CD8-positive, alpha-beta memory T cell (primary cell): ENCODE data around the gene HIGD1A. TPM values are rescaled to one million over a fixed set of nuclear protein-coding genes. Genes with fewer than 3 reads are reported as not detected.

ENCODE experiments used
- CTCF ChIA-PET: fragments of 350-600 bp; sonication (Branson Sonifier 250); formaldehyde crosslinking; loops from one replicate; lab custom pipeline; 2021; ENCODE audit warnings: antibody characterized with exemption; lab: Charles Lee
- POLR2A ChIA-PET: fragments of 350-600 bp; sonication (Branson Sonifier 250); formaldehyde crosslinking; loops from one replicate; lab custom pipeline; 2021; ENCODE audit warnings: antibody characterized with exemption; lab: Charles Lee
- DNase-seq, 5 donors: peaks; one replicate each; pipeline versions ENCODE4 v3.0.0 to v3.0.0-alpha.2; 2020 to 2022; ENCODE audit warnings: mixed read lengths in 1 of 5
- H3K27ac ChIP-seq: one replicate; pipeline ENCODE4 v1.7.0; 2013; ENCODE audit warnings: low read depth, mild to moderate bottlenecking, low read length, moderate library complexity
- H3K27me3 ChIP-seq: 2 replicates; pipeline ENCODE4 v1.7.0; 2013; ENCODE audit warnings: low read length, mild to moderate bottlenecking; ENCODE audit not compliant: insufficient read depth, poor library complexity, severe bottlenecking
- H3K36me3 ChIP-seq: 2 replicates; pipeline ENCODE4 v1.7.0; 2013; ENCODE audit warnings: mild to moderate bottlenecking, low read length, moderate library complexity; ENCODE audit not compliant: insufficient read depth
- H3K4me1 ChIP-seq: 2 replicates; pipeline ENCODE4 v1.7.0; 2013; ENCODE audit warnings: mild to moderate bottlenecking, low read length, moderate library complexity; ENCODE audit not compliant: insufficient read depth
- H3K4me3 ChIP-seq: 2 replicates; pipeline ENCODE4 v1.7.0; 2013; ENCODE audit warnings: mild to moderate bottlenecking, low read length
- H3K9me3 ChIP-seq: 2 replicates; pipeline ENCODE4 v1.7.0; 2013; ENCODE audit warnings: mild to moderate bottlenecking, low read length
- H3K27ac Mint-ChIP-seq, 8 donors: one replicate each; pipeline ENCODE4 v1.8.0; 2020 to 2021; ENCODE audit warnings: mixed read lengths in 8 of 8, mild to moderate bottlenecking in 6 of 8, inconsistent platforms in 3 of 8, moderate library complexity in 3 of 8
- H3K27me3 Mint-ChIP-seq, 2 donors: one replicate each; pipeline ENCODE4 v1.8.0; 2020 to 2021; ENCODE audit warnings: mixed read lengths in 2 of 2, mild to moderate bottlenecking in 1 of 2, moderate library complexity in 1 of 2
- H3K36me3 Mint-ChIP-seq, 3 donors: one replicate each; pipeline ENCODE4 v1.8.0; 2020 to 2021; ENCODE audit warnings: mixed read lengths in 3 of 3, inconsistent platforms in 1 of 3, mild to moderate bottlenecking in 1 of 3
- H3K4me1 Mint-ChIP-seq, 3 donors: one replicate each; pipeline ENCODE4 v1.8.0; 2020 to 2021; ENCODE audit warnings: mixed read lengths in 3 of 3, inconsistent platforms in 1 of 3, mild to moderate bottlenecking in 1 of 3
- H3K4me3 Mint-ChIP-seq, 7 donors: one replicate each; pipeline ENCODE4 v1.8.0; 2020 to 2021; ENCODE audit warnings: mixed read lengths in 7 of 7, mild to moderate bottlenecking in 6 of 7, moderate library complexity in 4 of 7, inconsistent platforms in 2 of 7
- H3K9me3 Mint-ChIP-seq, 5 donors: one replicate each; pipeline ENCODE4 v1.8.0; 2020 to 2022; ENCODE audit warnings: mixed read lengths in 5 of 5, mild to moderate bottlenecking in 3 of 5, moderate library complexity in 2 of 5, inconsistent platforms in 1 of 5
- polyA plus RNA-seq: library from polyadenylated mRNA; unstranded; fragments of 300-500 nt; fragmentation: Illumina TruSeq; gene quantifications from one replicate; pipeline ENCODE4 v1.2.3, GENCODE V29; 2021
- total RNA-seq, 2 experiments: library from RNA; stranded (reverse); gene quantifications; one replicate each; pipeline ENCODE4 v1.2.3, GENCODE V29; 2021

The HIGD1A gene
- total and polyA plus RNA-seq, 3 experiments from 2014 or later, result 89.3 to 101 (median 93.2) TPM

DNA sequence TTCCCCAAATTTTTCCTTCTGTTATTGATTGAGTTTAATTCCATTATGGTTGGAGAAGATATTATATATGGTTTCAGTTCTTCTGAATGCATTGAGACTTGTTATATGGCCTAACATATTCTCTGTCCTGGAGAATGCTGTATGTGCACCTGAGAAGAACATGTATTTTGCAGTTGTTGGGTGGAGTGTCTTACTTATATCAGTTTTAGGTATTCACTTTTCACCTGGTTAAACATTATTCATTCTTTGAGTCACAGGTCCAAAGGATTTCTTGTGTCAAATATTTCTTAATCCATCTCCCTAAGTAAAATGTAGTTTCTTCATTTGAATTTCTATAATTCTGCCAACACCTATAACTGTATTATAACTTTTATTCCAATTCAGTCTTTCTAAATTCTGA is 22.7 kb upstream of the HIGD1A start:
- H3K4me1 ChIP-seq, result no peaks in the 10 kb centered on the region
- ChIA-PET CTCF (no interaction called here), POLR2A (no interaction called here)
- H3K4me3 Mint-ChIP-seq, result no peak overlapping the region
- H3K4me3 ChIP-seq, result no peak overlapping the region
- peaks cover 4% of the 10 kb centered on the region for H3K27me3 ChIP-seq
- H3K36me3 Mint-ChIP-seq, result peaks cover 0 to 8% (median 2%) of the 10 kb centered on the region in 3 donors
- H3K36me3 ChIP-seq, result no peaks in the 10 kb centered on the region
- no peaks in the 10 kb centered on the region for H3K9me3 ChIP-seq
- no peak overlapping the region for H3K27ac ChIP-seq
- H3K4me1 Mint-ChIP-seq, result peaks cover 2 to 6% (median 6%) of the 10 kb centered on the region in 3 donors
- no peaks in the 10 kb centered on the region for H3K9me3 Mint-ChIP-seq
- DNase-seq, result no peak
- H3K27me3 Mint-ChIP-seq, result peaks cover 16 to 46% of the 10 kb centered on the region in 2 donors
- H3K27ac Mint-ChIP-seq, result no peak overlapping the region

DNA sequence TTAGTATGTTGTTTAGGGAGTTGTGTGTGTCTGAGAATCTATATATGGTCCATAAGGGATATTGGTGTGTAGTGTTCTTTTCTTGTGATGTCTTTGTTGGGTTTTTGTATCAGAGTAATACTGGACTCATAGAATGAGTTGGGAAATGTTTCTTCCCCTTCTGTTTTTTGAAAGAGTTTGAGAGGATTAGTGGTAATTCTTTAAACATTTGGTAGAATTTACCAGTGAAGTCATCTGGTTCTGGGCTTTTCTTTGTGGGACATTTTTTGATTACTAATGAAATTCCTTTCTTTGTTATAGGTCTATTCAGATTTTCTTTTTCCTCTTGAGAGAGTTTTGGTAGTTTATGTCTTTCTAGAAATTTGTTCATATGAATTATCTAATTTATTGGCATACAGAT is 21.9 kb upstream of the HIGD1A start:
- no peaks in the 10 kb centered on the region for H3K4me1 ChIP-seq
- H3K27me3 Mint-ChIP-seq, result peaks cover 16 to 50% of the 10 kb centered on the region in 2 donors
- H3K36me3 ChIP-seq, result no peaks in the 10 kb centered on the region
- no peaks in the 10 kb centered on the region for H3K9me3 ChIP-seq
- no peak overlapping the region for H3K27ac ChIP-seq
- H3K27me3 ChIP-seq, result peaks cover 4% of the 10 kb centered on the region
- no peak overlapping the region for H3K4me3 ChIP-seq
- H3K9me3 Mint-ChIP-seq, result no peaks in the 10 kb centered on the region
- peaks cover 0 to under 1% (median 0%) of the 10 kb centered on the region in 3 donors for H3K4me1 Mint-ChIP-seq
- peaks cover 0 to 8% (median 2%) of the 10 kb centered on the region in 3 donors for H3K36me3 Mint-ChIP-seq
- no peak for DNase-seq
- CTCF ChIA-PET, result no interaction called here
- POLR2A ChIA-PET, result no interaction called here
- no peak overlapping the region for H3K4me3 Mint-ChIP-seq
- H3K27ac Mint-ChIP-seq, result no peak overlapping the region

DNA sequence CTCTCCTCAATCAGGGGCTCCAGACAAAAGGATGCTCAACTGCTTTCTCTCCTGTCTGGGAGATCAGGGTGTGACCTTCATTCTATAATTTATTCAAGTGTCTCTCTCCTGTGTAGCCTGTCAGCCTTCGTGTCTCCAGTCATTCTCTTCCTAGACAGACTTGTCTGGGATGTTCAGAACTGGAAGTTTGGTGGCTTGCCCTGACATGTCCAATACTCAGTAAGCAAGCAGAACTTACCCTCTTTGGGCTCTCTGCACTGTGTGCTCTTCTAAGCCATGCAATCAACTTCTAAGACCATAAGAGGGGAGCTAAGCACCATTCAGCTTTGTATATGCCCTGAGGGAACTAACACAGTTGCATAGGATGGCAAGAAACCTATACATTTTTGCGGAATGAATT is 19.1 kb upstream of the HIGD1A start:
- ChIA-PET CTCF (no interaction called here), POLR2A (interaction anchor here (0.7 kb wide), 1 partner anchor 846 kb away, joined by 14 read pairs; no protein-coding TSS in a partner anchor)
- peaks cover 4% of the 10 kb centered on the region for H3K27me3 ChIP-seq

DNA sequence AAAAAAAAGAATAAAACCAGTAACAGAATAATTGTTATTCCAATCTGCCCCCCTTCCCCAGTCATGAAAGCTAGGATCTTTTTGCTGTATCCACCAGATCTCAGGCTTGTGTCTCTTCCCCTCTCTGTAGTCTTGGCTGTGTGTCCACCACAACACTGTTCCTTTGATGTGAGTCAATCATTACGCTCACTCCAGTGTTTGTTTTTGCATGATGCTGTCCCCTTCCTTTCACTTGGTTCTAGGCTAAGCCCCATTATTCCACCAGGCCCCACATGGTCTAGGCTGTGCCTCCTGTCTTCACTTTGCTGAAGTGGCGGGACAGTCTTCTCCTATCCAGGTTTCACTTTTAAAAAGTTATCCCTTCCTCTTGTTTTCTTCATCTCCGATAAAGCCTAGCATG is 18.5 kb upstream of the HIGD1A start:
- Histone ChIP-seq H3K36me3 (no peaks in the 10 kb centered on the region), H3K4me3 (no peak overlapping the region), H3K4me1 (no peaks in the 10 kb centered on the region), H3K27me3 (peaks cover 4% of the 10 kb centered on the region), H3K9me3 (no peaks in the 10 kb centered on the region), H3K27ac (no peak overlapping the region)
- Mint-ChIP-seq H3K4me1 (no peaks in the 10 kb centered on the region), H3K36me3 (peaks cover 0 to 8% (median 2%) of the 10 kb centered on the region in 3 donors), H3K4me3 (no peak overlapping the region), H3K9me3 (no peaks in the 10 kb centered on the region), H3K27ac (no peak overlapping the region), H3K27me3 (peaks cover 18 to 45% of the 10 kb centered on the region in 2 donors)
- POLR2A ChIA-PET, result interaction anchor here (0.7 kb wide), 1 partner anchor 847 kb away, joined by 14 read pairs; no protein-coding TSS in a partner anchor
- CTCF ChIA-PET, result interaction anchor here (0.7 kb wide), 1 partner anchor 8 kb away, joined by 3 read pairs; no protein-coding TSS in a partner anchor
- no peak for DNase-seq

More for the DNA sequence above, 19.1 kb upstream of the HIGD1A start:
- Mint-ChIP-seq H3K27me3 (peaks cover 18 to 48% of the 10 kb centered on the region in 2 donors), H3K4me1 (no peaks in the 10 kb centered on the region), H3K27ac (no peak overlapping the region), H3K36me3 (peaks cover 0 to 8% (median 2%) of the 10 kb centered on the region in 3 donors), H3K4me3 (no peak overlapping the region), H3K9me3 (no peaks in the 10 kb centered on the region)
- DNase-seq, result no peak
- no peaks in the 10 kb centered on the region for H3K4me1 ChIP-seq
- H3K9me3 ChIP-seq, result no peaks in the 10 kb centered on the region
- no peak overlapping the region for H3K27ac ChIP-seq
- no peaks in the 10 kb centered on the region for H3K36me3 ChIP-seq
- H3K4me3 ChIP-seq, result no peak overlapping the region

DNA sequence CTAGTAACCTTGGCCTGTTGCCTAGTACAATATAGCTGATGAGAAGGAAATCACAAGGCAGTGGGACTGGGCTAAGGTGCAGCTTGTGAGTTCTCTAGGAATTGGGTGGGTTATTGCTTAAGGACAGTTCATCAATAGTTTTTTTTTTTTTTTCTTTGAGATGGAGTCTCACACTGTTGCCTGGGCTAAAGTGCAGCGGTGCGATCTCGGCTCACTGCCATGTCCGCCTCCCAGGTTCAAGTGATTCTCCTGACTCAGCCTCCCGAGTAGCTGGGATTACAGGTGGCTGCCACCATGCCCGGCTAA is 16.4 kb upstream of the HIGD1A start:
- peaks cover 10 to 32% of the 10 kb centered on the region in 2 donors for H3K27me3 Mint-ChIP-seq
- no peak for DNase-seq
- POLR2A ChIA-PET, result no interaction called here

DNA sequence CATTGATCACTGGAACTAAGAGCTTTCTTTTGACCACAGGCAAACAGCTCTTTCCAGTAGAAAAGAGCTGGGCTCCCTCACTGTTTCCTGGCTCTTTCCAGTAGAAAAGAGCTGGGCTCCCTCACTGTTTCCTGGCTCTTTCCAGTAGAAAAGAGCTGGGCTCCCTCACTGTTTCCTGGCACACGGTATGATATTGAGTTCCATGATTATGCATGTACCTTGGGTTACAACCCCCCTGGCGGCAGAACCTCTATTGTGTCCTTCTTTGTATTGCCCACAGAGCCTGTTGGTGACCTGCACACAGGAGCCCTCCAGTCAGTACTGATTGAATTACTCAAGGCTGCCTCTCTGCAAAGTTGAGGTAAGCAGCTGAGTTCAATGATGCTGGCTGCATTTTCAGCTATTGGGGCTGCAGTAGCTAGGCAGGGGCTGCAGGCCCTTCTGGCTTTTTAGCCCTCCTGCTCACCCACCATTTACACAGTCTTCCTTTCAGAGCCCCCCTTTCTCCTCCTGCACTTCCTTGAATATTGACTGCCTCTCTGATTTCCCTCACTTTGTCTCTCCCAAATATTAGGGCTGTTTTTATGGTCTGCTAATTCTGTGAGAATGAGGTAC is 15.2 kb upstream of the HIGD1A start:
- no peaks in the 10 kb centered on the region for H3K9me3 ChIP-seq
- CTCF ChIA-PET, result interaction anchor here (0.9 to 1.2 kb wide), 2 partner anchors 12 to 41 kb away, joined by 3 read pairs; no protein-coding TSS in a partner anchor
- H3K36me3 Mint-ChIP-seq, result peaks cover 0 to 3% (median 2%) of the 10 kb centered on the region in 3 donors
- POLR2A ChIA-PET, result no interaction called here
- H3K36me3 ChIP-seq, result no peaks in the 10 kb centered on the region
- peak overlapping the region in 1 of 8 donors; percentile 45 for H3K27ac Mint-ChIP-seq
- H3K4me3 Mint-ChIP-seq, result no peak overlapping the region
- no peak for DNase-seq
- no peak overlapping the region for H3K27ac ChIP-seq
- no peaks in the 10 kb centered on the region for H3K4me1 Mint-ChIP-seq
- no peaks in the 10 kb centered on the region for H3K27me3 ChIP-seq
- peaks cover 9 to 21% of the 10 kb centered on the region in 2 donors for H3K27me3 Mint-ChIP-seq
- H3K4me1 ChIP-seq, result no peaks in the 10 kb centered on the region
- H3K9me3 Mint-ChIP-seq, result no peaks in the 10 kb centered on the region
- no peak overlapping the region for H3K4me3 ChIP-seq

More for the DNA sequence above, 16.4 kb upstream of the HIGD1A start:
- Histone ChIP-seq H3K9me3 (no peaks in the 10 kb centered on the region), H3K27ac (no peak overlapping the region), H3K36me3 (no peaks in the 10 kb centered on the region), H3K4me1 (no peaks in the 10 kb centered on the region), H3K4me3 (no peak overlapping the region), H3K27me3 (no peaks in the 10 kb centered on the region)
- Mint-ChIP-seq H3K4me3 (no peak overlapping the region), H3K36me3 (peaks cover 0 to 3% (median 2%) of the 10 kb centered on the region in 3 donors), H3K27ac (no peak overlapping the region), H3K9me3 (no peaks in the 10 kb centered on the region), H3K4me1 (no peaks in the 10 kb centered on the region)
- CTCF ChIA-PET, result interaction anchor here (1.0 kb wide), 1 partner anchor 11 kb away, joined by 3 read pairs; the partner anchor contains the start of gene ACKR2

DNA sequence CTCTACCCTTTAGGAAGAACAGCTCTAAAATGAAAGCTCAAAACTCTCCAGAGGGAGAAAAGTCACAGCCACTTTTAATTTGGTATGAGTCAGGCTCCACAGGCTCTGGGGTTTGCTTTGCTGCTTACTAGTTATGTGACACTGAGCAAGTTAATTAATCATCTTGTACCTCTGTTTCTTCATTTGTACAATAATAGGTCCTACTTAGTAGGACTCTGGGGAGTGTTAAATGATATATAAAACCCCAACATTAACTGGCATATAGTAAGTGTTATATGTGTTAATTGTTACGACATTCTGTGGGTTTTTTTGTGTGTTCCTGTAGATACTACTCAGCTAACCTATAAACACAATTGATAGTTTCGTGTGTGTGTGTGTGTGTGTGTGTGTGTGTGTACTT is 11.5 kb upstream of the HIGD1A start:
- Histone ChIP-seq H3K36me3 (no peaks in the 10 kb centered on the region), H3K9me3 (no peaks in the 10 kb centered on the region), H3K27ac (no peak overlapping the region), H3K4me1 (no peaks in the 10 kb centered on the region), H3K27me3 (no peaks in the 10 kb centered on the region), H3K4me3 (no peak overlapping the region)
- no peak for DNase-seq
- ChIA-PET CTCF (no interaction called here), POLR2A (interaction anchor here (1.3 kb wide), 1 partner anchor 11 kb away, joined by 4 read pairs; the partner anchor contains the start of gene HIGD1A)
- no peaks in the 10 kb centered on the region for H3K36me3 Mint-ChIP-seq
- H3K9me3 Mint-ChIP-seq, result no peaks in the 10 kb centered on the region
- no peaks in the 10 kb centered on the region for H3K4me1 Mint-ChIP-seq
- peaks cover 8 to 9% of the 10 kb centered on the region in 2 donors for H3K27me3 Mint-ChIP-seq
- no peak overlapping the region for H3K27ac Mint-ChIP-seq
- H3K4me3 Mint-ChIP-seq, result no peak overlapping the region

DNA sequence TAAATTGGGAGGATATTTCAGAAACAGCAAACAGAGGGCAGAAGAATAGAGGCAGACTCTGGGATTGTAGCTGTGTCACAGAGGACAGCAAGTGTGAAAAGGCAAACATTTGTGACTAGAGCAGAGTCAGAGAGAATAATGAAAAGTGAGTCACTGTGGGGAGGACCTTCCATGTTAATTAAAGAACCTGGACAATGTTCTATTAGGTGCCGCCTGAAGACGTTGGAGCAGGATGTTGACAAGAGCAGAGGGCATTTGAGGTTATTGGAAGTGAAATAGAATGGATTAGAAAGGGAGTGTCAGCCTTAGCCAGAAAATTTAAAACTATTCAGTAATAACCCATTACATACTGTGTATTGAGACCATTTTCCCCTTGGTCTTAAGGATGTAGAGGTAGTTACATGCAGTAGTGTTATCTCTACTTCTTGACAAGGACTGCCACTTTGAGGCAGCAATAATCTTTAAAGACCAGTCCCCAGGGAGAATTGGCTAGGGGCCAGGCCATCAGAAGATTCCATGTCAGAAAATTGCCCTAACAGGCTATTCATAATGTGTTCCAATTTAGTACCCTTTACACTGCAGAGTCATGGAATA is 10.7 kb upstream of the HIGD1A start:
- Mint-ChIP-seq H3K9me3 (no peaks in the 10 kb centered on the region), H3K4me3 (no peak overlapping the region), H3K27ac (no peak overlapping the region), H3K27me3 (peaks cover 8% of the 10 kb centered on the region in 2 donors), H3K36me3 (no peaks in the 10 kb centered on the region), H3K4me1 (no peaks in the 10 kb centered on the region)
- CTCF ChIA-PET, result no interaction called here
- no peaks in the 10 kb centered on the region for H3K9me3 ChIP-seq
- no peaks in the 10 kb centered on the region for H3K4me1 ChIP-seq
- DNase-seq, result no peak
- H3K36me3 ChIP-seq, result no peaks in the 10 kb centered on the region
- H3K4me3 ChIP-seq, result no peak overlapping the region
- POLR2A ChIA-PET, result interaction anchor here (1.3 kb wide), 1 partner anchor 11 kb away, joined by 4 read pairs; the partner anchor contains the start of gene HIGD1A
- no peak overlapping the region for H3K27ac ChIP-seq
- H3K27me3 ChIP-seq, result no peaks in the 10 kb centered on the region
